ENCODE results near the gene MUC4.

The MUC4 gene

GRCh38 chr3:195764961-195765706 lies 46.6 kb downstream of the MUC4 start:
- TF ChIP-seq EZH2 (IDR thresholded peaks at IDR 0.05; ENCODE audit: borderline replicate concordance, low read length) (no peak), CTCF (IDR thresholded peaks at IDR 0.05; ENCODE audit: low read length) (no peak)

GRCh38 chr3:195763843-195764825 lies 47.6 kb downstream of the MUC4 start:
- H3K9me3 ChIP-seq (ENCODE audit: low read length): no peaks in the 10 kb centered on the region
- no peaks in the 10 kb centered on the region for H3K4me1 ChIP-seq (ENCODE audit: insufficient read depth, low read length, severe bottlenecking)
- H2AFZ ChIP-seq (ENCODE audit: low read length): no peak overlapping the region
- no peaks in the 10 kb centered on the region for H4K20me1 ChIP-seq (ENCODE audit: insufficient read depth, low read length)
- peaks cover 15% of the 10 kb centered on the region; the same call in 1 of the 2 replicates for H3K27me3 ChIP-seq (ENCODE audit: insufficient read depth, low read length)
- no peaks in the 10 kb centered on the region for H3K36me3 ChIP-seq (ENCODE audit: insufficient read depth, low read length)
- TF ChIP-seq CTCF (IDR thresholded peaks at IDR 0.05; ENCODE audit: low read length): no peak
- TF ChIP-seq EZH2 (IDR thresholded peaks at IDR 0.05; ENCODE audit: borderline replicate concordance, low read length): no peak
- H3K79me2 ChIP-seq (ENCODE audit: insufficient read depth, low read length): no peaks in the 10 kb centered on the region
- no peaks in the 10 kb centered on the region for H3F3A ChIP-seq (ENCODE audit: insufficient read depth, low read length)
- no peak overlapping the region for H3K9ac ChIP-seq (ENCODE audit: low read length)
- no peak overlapping the region for H3K4me2 ChIP-seq (ENCODE audit: low read length)
- no peaks in the 10 kb centered on the region for H3K9me2 ChIP-seq (ENCODE audit: low read depth, low read length)
- H3K27ac ChIP-seq (ENCODE audit: low read depth, low read length, poor library complexity, severe bottlenecking): no peak overlapping the region
- no peak overlapping the region for H3K4me3 ChIP-seq (ENCODE audit: low read depth, low read length, poor library complexity, severe bottlenecking)

More at GRCh38 chr3:195764961-195765706, 46.6 kb downstream of the MUC4 start:
- Histone ChIP-seq H3F3A (ENCODE audit: insufficient read depth, low read length) (no peaks in the 10 kb centered on the region), H3K4me3 (ENCODE audit: low read depth, low read length, poor library complexity, severe bottlenecking) (no peak overlapping the region), H3K9ac (ENCODE audit: low read length) (no peak overlapping the region), H2AFZ (ENCODE audit: low read length) (no peak overlapping the region), H4K20me1 (ENCODE audit: insufficient read depth, low read length) (no peaks in the 10 kb centered on the region), H3K27ac (ENCODE audit: low read depth, low read length, poor library complexity, severe bottlenecking) (no peak overlapping the region), H3K4me2 (ENCODE audit: low read length) (no peak overlapping the region), H3K9me3 (ENCODE audit: low read length) (no peaks in the 10 kb centered on the region), H3K9me2 (ENCODE audit: low read depth, low read length) (no peaks in the 10 kb centered on the region), H3K36me3 (ENCODE audit: insufficient read depth, low read length) (no peaks in the 10 kb centered on the region), H3K79me2 (ENCODE audit: insufficient read depth, low read length) (no peaks in the 10 kb centered on the region), H3K4me1 (ENCODE audit: insufficient read depth, low read length, severe bottlenecking) (no peaks in the 10 kb centered on the region), H3K27me3 (ENCODE audit: insufficient read depth, low read length) (peaks cover 14% of the 10 kb centered on the region; the same call in 1 of the 2 replicates)

GRCh38 chr3:195763076-195763830 lies 48.5 kb downstream of the MUC4 start:
- Histone ChIP-seq H3F3A (ENCODE audit: insufficient read depth, low read length) (no peaks in the 10 kb centered on the region), H3K79me2 (ENCODE audit: insufficient read depth, low read length) (no peaks in the 10 kb centered on the region), H2AFZ (ENCODE audit: low read length) (no peak overlapping the region), H3K9ac (ENCODE audit: low read length) (no peak overlapping the region), H3K4me1 (ENCODE audit: insufficient read depth, low read length, severe bottlenecking) (no peaks in the 10 kb centered on the region), H3K27me3 (ENCODE audit: insufficient read depth, low read length) (peaks cover 18% of the 10 kb centered on the region; the same call in 1 of the 2 replicates), H3K4me2 (ENCODE audit: low read length) (no peak overlapping the region), H3K4me3 (ENCODE audit: low read depth, low read length, poor library complexity, severe bottlenecking) (no peak overlapping the region), H4K20me1 (ENCODE audit: insufficient read depth, low read length) (no peaks in the 10 kb centered on the region), H3K9me3 (ENCODE audit: low read length) (no peaks in the 10 kb centered on the region), H3K27ac (ENCODE audit: low read depth, low read length, poor library complexity, severe bottlenecking) (no peak overlapping the region), H3K9me2 (ENCODE audit: low read depth, low read length) (no peaks in the 10 kb centered on the region), H3K36me3 (ENCODE audit: insufficient read depth, low read length) (no peaks in the 10 kb centered on the region)
- TF ChIP-seq CTCF (IDR thresholded peaks at IDR 0.05; ENCODE audit: low read length) (no peak), EZH2 (IDR thresholded peaks at IDR 0.05; ENCODE audit: borderline replicate concordance, low read length) (no peak)

Data from OCI-LY1 (cell line).